NK-92 treated with Interleukin-12 subunit alpha and Interleukin-12 subunit beta, amount 100 ng/mL, for 24 hours (cell line): ENCODE data around the gene CTNNA3.

Experiments
- DNase-seq: peaks from one replicate; lab custom pipeline; 2025; lab: John Stamatoyannopoulos, UW

Gene CTNNA3

GRCh38 chr10:66098595-66099480, 1597.2 kb downstream of the CTNNA3 start:
- no peak for DNase-seq

GRCh38 chr10:66095610-66096009, 1600.4 kb downstream of the CTNNA3 start:
- no peak for DNase-seq

GRCh38 chr10:66085906-66086305, 1610.1 kb downstream of the CTNNA3 start:
- DNase-seq: no peak

- no peak for DNase-seq
These were observed 1624.1 kb downstream of the CTNNA3 start for GRCh38 chr10:66071907-66072306.

- DNase-seq: no peak
These were observed 1637.4 kb downstream of the CTNNA3 start for GRCh38 chr10:66058594-66058993.

- no peak for DNase-seq
These were observed 1646.7 kb downstream of the CTNNA3 start for GRCh38 chr10:66049335-66049734.

- no peak for DNase-seq
These were observed 1650.1 kb downstream of the CTNNA3 start for GRCh38 chr10:66045859-66046258.

GRCh38 chr10:66041771-66042170, 1654.2 kb downstream of the CTNNA3 start:
- DNase-seq: no peak

GRCh38 chr10:66038623-66039022, 1657.4 kb downstream of the CTNNA3 start:
- no peak for DNase-seq

- DNase-seq: no peak
These were observed 1669.7 kb downstream of the CTNNA3 start for GRCh38 chr10:66026321-66026720.

- DNase-seq: no peak
These were observed 1670.8 kb downstream of the CTNNA3 start for GRCh38 chr10:66025186-66025585.

- DNase-seq: no peak
These were observed 1674.6 kb downstream of the CTNNA3 start for GRCh38 chr10:66021423-66021822.

- no peak for DNase-seq
These were observed 1687.8 kb downstream of the CTNNA3 start for GRCh38 chr10:66008221-66008620.

GRCh38 chr10:66006411-66006810, 1689.6 kb downstream of the CTNNA3 start:
- no peak for DNase-seq

- DNase-seq: no peak
These were observed 1702.5 kb downstream of the CTNNA3 start for GRCh38 chr10:65993451-65993850.

- no peak for DNase-seq
These were observed 1727.1 kb downstream of the CTNNA3 start for GRCh38 chr10:65968871-65969270.

- DNase-seq: no peak
These were observed 1727.6 kb downstream of the CTNNA3 start for GRCh38 chr10:65968437-65968836.

GRCh38 chr10:65964205-65964604, 1731.8 kb downstream of the CTNNA3 start:
- DNase-seq: no peak

GRCh38 chr10:65952086-65952485, 1743.9 kb downstream of the CTNNA3 start:
- DNase-seq: no peak

GRCh38 chr10:65950075-65950474, 1745.9 kb downstream of the CTNNA3 start:
- DNase-seq: no peak

- no peak for DNase-seq
These were observed 1746.5 kb downstream of the CTNNA3 start for GRCh38 chr10:65949526-65949925.

GRCh38 chr10:65945061-65945460, 1750.9 kb downstream of the CTNNA3 start:
- no peak for DNase-seq

GRCh38 chr10:65943451-65943850, 1752.5 kb downstream of the CTNNA3 start:
- DNase-seq: no peak
